IMR-90 (cell line): ENCODE measurements around the gene ARHGAP18.

Source experiments
- CEBPB ChIP-seq: IDR thresholded peaks from 2 replicates; pipeline ENCODE4 v1.6.1; 2012; ENCODE audit warnings: low read depth, low read length, improper control_type of control experiment
- CHD1 ChIP-seq: IDR thresholded peaks from 2 replicates; pipeline ENCODE4 v1.6.1; 2012; ENCODE audit warnings: low read depth, low read length, improper control_type of control experiment
- CTCF ChIP-seq: conservative IDR thresholded peaks from 2 replicates; pipeline ENCODE4 v1.5.1; 2012; ENCODE audit warnings: mild to moderate bottlenecking, low read depth, low read length, improper control_type of control experiment
- FOS ChIP-seq: fragments of 150-350 bp; IDR thresholded peaks from 2 replicates; pipeline ENCODE4 v1.6.1; 2016; ENCODE audit warnings: low read depth, low read length
- MAFK ChIP-seq: IDR thresholded peaks from 2 replicates; pipeline ENCODE4 v1.6.1; 2012; ENCODE audit warnings: low read depth, low read length, improper control_type of control experiment
- NFE2L2 ChIP-seq: fragments of 150-350 bp; IDR thresholded peaks from 2 replicates; pipeline ENCODE4 v1.6.1; 2016; ENCODE audit warnings: low read depth, mild to moderate bottlenecking, low read length
- POLR2A ChIP-seq: IDR thresholded peaks from 2 replicates; pipeline ENCODE4 v1.6.1; 2012; ENCODE audit warnings: mild to moderate bottlenecking, low read depth, low read length
- RAD21 ChIP-seq: IDR thresholded peaks from 2 replicates; pipeline ENCODE4 v1.6.1; 2012; ENCODE audit warnings: low read length, improper control_type of control experiment
- RFX5 ChIP-seq: IDR thresholded peaks from 2 replicates; pipeline ENCODE4 v1.8.0; 2012; ENCODE audit warnings: low read depth, mild to moderate bottlenecking, low read length, moderate library complexity
- SMC3 ChIP-seq: fragments of 150-350 bp; IDR thresholded peaks from 2 replicates; pipeline ENCODE4 v1.6.1; 2016; ENCODE audit warnings: low read depth, mild to moderate bottlenecking, antibody characterized with exemption, low read length, moderate library complexity
- USF2 ChIP-seq: fragments of 150-350 bp; IDR thresholded peaks from 2 replicates; pipeline ENCODE4 v1.6.1; 2017; ENCODE audit warnings: mild to moderate bottlenecking, antibody characterized with exemption, low read length, low read depth

GRCh38 chr6:129667621-129668020, 42.4 kb downstream of the ARHGAP18 start:
- no peak for TF ChIP-seq CTCF
- TF ChIP-seq FOS = no peak
- no peak for TF ChIP-seq CEBPB
- TF ChIP-seq POLR2A = no peak
- no peak for TF ChIP-seq RAD21
- TF ChIP-seq MAFK = no peak
- no peak for TF ChIP-seq NFE2L2
- TF ChIP-seq CHD1 = no peak
- TF ChIP-seq USF2 = no peak
- TF ChIP-seq RFX5 = no peak
- no peak for TF ChIP-seq SMC3
